Activated T-helper 1 cell treated with Interleukin-2 at 50 U/mL for 16 hours (primary cell): ENCODE data around the gene WWC1.

Experiments used
- DNase-seq: peaks from one replicate; pipeline ENCODE4 v3.0.0-alpha.2; 2020; ENCODE audit warnings: low read depth

The WWC1 gene

DNA sequence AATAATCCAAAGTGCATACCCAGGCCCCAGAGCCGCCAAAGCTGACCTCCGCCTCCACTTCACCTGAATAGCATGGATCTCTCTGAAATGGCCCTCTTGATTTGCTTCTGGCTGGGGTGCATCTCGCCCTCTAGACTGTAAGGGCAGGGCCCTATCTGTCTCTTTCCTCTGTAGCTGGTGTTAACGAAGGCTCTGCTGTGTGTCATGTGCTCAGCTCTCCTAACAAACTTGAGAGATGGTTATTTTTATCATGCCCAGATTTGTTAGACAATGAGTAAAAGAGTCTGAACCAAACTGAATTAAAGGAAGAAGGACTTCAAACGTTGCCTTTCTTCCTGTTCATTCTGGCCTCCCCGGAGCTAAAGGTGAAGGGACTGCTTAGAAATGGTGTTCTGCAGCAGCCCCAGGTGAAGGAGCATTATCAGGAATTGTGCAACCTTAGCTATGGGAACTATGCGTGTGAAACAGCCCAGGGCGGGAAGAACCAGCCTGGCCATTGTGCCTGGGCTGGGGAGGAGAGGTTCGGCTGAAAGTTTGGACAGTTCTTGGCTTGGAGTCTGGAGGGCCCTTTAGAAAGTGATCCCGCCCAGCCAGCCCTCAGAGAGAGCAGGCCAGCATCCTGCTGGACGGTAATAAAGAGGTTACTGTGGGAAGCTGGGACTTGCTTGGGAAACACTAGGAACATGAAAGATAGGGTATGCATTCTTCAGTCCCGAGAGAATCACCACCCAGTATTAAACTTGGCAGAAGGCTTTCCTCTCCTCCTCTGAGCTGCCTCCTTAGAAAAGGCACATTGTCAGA, 73.5 kb downstream of the WWC1 start:
- no peak for DNase-seq

DNA sequence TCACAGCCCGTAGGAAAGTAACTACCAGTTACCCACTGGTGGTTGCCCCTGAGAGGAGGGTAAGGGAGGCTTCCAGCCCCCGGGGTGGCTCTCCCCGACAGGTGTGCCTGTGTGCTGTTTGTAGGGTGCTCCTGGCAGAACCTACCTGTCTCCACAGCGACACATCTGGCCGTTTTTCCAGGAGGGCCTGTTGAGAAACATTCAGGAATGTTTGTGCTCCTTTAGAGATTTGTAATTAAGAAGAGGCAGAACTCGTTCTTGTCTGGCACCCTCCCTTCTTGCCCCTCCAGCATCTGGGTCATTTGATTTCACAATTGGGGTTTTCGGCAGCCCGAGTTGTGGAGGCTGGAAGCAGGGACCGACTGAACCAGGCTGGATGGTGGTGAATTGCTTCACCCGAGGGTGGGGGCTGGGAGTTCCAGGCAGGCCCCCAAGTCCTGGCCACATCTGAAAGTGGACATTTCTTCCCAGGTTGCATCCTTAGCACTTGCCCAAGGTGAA, 74.2 kb downstream of the WWC1 start:
- no peak for DNase-seq

DNA sequence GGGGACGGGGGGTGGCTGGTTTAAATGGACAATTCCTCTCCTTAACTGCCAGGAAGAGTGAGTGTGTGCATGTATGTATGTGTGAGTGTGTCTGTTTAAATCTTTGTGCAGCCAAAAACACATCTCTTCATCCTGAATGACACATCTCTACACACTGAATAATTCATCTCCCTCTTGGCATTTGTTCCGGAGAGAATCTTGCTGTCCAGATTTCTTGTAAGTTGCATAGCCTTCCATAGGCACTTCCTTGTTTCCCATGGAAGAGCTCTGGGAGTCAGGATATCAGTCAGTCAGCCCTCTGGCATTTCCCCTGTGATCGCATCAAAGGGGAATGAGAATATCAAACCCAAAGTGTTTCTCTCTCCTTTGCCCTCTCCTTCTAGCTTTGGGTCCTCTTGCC, 74.7 kb downstream of the WWC1 start:
- DNase-seq, result no peak

DNA sequence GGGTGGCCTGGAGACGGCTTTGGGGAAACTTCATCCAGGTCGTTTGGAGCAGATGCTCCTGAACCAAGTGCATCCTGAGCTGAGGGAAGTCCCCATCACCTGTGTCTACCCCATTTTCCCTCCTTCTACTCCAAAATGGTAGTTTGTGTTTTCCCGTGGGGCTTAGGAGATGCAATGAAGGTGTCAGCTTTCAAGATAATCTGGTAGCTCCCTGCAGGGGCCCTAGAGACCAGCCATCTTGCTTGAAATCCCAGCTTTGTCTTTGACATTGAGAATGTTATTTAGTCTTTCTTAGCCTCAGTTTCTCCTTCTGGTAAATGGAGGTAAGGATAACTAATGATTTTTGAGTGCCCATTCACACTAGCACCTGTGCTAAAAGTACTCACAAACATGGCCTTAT, 77.4 kb downstream of the WWC1 start:
- DNase-seq, result no peak

DNA sequence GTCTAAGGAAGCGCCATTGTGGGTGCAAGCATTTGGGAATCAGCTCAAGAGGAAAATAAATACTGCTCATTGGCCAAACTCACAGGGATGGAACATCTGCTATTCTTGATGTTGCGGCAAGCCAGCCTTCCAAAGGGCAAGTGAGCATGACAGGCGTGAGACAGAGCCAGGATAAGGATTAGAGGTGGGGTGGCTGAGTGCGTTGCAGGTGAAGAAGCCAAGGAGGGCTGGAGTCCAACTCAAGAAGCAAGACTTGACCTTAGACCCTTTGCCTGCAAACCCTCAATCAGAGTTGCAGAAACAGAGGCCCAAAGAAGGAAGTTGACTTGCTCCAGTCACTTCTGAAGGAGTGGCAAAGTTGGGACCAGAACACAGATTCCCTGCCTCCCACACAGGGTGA, 79.4 kb downstream of the WWC1 start:
- DNase-seq, result no peak

DNA sequence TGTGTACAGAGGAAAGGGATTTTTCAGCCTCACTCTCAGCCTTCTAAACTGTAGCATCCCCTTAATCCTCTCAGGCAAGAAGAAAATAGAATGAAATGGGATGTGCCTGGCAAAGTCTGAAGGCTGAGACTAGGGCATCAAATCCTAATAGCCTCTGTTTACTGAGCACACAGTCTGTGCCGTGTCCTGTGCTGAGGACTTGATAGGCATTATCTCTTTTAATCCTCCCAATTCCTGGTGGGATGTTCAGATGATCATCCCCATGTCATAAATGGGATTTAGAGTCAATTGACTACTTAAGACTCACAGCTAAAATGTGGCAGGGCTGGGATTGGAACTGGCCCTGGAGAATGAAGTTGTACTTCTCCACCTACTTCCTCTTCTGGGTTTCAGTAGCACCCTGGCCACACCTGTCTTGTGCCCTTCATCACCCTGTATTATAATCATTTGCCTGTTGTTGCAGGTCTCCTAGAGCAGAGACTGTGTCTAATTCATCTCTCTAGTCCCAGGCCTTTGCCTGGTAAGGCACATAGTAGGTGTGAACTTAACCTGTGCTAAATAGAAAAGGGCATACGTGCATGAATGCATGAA, 81.0 kb downstream of the WWC1 start:
- no peak for DNase-seq

DNA sequence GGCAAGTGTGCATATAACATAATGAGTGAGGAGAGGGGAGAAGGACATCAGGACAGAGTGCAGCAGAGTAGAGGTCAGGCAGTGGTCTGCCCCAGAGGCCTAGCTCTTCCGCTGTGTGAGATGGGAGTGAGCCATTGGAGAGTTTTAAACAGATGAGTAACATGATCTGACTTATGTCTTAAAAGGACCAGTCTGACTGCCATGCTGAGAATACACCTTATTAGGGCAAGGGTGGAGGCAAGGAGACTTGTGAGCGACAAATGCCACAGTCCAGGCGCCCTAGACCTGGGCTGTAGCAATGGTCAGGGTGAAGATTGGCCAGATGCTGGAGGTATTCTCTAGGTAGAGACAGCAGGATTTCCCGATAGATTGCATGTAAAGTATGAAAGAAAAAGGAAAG, 83.1 kb downstream of the WWC1 start:
- no peak for DNase-seq

DNA sequence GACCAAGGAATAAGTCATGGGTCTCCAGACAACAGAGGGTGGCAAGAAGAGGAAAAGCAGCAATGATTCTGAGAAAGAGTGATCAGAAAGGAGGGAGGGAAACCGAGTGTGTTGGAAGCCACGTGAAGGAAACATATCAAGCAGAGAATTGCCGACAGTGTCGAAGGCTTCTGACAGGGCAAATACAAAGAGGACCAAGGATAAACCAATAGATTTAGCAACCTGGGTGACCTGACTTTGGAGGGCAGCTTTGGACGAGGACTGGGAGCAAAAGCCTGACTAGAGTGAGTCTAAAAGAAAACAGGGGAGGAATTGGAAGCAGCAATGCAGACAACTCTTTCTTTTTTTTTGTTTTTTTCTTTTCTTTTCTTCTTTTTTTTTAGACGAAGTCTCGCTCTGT, 83.8 kb downstream of the WWC1 start:
- DNase-seq, result no peak

DNA sequence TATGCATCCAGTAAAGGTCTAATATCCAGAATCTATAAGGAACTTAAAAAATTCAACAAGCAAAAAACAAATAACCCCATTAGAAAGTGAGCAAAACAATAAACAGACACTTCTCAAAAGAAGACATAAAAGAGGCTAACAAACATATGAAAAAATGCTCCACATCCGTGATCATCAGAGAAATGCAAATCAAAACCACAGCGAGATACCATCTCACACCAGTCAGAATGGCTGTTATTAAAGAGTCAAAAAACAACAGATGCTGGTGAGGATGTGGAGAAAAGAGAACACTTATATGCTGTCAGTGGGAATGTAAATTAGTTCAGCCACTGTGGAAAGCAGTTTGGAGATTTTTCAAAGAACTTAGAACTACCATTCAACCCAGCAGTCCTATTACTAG, 86.1 kb downstream of the WWC1 start:
- DNase-seq, result no peak

DNA sequence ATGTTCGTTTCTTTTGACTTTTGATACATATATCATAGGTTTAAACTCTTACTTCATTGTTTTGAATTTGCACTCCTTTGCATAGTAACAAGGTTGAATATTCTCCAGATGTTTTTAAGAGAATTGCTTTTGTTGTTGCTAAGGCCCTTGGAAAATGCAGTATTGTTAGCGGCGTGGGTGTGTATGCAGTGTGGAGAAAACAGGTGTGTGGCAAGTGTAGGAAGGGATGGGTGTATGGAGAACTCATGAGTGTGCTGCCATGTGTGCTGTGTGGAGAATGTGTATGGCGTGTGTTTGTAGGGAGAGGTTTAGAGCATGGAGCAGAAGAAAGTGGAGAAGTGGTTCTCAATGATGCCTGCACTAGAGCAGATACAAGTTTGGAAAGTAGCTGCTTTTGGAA, 87.3 kb downstream of the WWC1 start:
- no peak for DNase-seq

DNA sequence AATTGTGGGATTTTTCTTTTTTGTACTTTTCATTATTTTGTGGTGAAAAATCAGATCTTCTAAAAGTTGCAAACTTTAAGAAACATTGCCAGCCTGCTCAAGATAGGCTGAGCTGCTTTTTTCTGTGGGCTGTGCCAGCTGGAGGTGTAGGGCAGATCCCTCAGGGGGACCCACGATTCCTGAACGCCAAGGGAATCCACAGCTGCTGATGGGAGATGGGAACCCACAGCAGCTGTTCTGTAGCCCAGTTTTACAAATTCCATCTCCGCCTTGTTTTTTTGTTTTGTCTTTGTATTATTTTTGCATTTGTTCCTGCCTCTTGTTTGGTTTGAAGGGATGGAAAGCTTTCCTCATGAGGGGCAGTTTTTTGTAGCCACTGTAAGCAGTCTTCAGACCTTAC, 91.0 kb downstream of the WWC1 start:
- no peak for DNase-seq

DNA sequence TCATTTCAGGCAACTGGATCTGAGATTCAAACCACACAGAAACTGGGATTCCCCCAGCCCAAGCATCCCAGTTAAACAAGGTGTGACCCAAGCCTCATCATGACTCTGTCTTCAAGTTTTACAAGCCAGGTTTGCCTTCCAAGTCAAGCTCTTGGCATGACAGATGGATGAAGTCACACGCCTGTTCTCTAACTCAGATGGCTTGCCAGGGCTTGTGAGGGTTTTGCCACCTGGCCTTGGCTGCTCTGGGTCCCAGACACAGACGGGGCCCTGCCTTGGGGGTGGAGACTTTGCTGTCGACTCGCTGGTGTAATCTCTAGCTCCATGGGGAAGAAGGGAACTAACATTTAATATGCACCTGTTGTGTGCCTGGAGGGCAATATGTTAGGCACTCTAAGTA, 99.0 kb downstream of the WWC1 start:
- DNase-seq, result no peak

DNA sequence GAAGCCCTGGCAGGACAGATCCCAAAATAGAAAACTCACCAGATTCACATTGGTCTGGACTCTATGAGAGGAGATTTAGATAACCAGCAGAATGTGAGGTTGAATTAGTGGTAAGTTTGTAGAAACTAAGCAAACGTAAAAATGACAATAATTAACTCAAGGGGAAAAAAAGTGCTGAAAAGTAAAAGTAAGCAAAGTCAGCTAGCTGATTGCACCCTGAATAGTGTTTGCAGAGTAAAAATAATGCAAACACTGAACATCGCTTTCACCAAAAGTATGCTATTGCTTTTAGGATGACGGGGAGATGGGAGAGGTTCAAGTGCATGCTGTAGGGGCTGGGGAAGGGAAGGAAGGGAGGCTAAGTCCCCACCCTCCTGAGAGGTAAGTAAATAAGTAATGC, 102.3 kb downstream of the WWC1 start:
- DNase-seq, result no peak

DNA sequence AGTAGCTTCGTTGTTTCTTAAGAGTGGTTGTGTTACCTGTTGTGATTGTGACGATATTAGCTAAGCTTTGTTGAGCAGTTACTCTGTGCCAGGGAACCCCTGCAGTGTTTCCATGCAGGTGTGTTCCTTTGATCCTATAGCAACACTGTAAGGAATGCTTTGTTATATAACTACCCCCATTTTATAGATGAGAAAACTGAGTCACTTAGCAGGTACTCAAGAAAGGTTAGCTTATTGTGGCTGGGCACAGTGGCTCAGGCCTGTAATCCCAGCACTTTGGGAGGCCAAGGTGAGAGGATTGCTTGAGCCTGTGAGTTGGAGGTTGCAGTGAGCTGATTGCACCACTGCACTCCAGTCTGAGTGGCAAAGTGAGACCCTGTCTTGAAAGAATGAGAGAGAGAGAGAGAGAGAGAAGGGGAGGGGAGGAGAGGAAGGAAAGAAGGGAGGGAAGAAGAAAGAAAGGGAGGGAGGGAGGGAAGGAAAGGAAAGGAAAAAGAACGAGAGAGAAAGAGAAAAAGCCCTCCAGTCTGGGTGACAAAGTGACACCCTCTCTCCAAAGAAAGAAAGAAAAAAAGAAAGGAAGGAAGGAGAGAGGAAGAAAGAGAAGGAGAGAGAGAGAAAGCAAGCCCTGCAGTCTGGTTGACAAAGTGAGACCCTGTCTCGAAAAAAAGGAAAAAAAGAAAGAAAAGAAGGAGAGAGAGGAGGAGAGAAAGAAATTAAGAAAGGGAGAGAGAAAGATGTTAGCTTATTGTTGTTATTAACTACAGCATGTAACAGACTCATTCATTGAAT, 109.2 kb downstream of the WWC1 start:
- DNase-seq, result no peak

DNA sequence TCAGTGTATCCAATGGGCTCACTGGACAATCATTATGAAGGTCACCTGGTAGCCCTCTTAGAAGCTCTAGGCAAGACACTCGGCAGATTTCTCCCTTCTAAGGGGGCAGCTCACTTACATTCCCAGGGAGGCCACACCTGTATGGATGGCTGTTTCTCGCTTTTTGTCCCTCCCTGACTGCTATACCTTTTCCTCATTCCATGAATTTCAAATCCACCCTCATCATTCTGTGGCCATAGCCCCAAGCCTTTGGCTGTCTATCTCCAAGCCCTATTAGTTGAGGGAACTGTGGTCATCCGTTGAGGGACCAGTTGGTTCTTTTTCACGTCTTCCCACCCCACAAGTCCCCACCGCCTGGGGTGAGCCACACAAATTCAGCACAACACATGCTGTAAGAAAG, 109.8 kb downstream of the WWC1 start:
- DNase-seq, result no peak

DNA sequence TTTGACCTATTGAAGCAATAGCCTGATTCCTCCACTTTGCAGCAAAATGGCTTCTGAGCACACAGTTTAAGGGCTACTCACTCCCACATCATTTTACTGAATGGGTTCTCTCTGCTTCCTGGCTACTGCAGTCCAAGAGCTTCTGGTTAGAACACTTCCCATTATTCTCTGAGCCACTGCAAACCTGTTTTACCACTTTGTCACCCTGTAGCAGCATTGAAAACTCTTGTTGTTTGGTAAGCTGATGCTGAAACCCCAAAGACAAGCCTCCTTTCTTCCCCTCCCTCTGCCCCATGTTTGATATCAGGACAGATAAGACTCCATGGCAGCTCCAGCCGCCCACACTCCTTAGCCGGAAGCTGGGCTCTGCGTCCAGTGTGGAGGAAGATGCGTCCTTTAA, 110.4 kb downstream of the WWC1 start:
- DNase-seq, result no peak

DNA sequence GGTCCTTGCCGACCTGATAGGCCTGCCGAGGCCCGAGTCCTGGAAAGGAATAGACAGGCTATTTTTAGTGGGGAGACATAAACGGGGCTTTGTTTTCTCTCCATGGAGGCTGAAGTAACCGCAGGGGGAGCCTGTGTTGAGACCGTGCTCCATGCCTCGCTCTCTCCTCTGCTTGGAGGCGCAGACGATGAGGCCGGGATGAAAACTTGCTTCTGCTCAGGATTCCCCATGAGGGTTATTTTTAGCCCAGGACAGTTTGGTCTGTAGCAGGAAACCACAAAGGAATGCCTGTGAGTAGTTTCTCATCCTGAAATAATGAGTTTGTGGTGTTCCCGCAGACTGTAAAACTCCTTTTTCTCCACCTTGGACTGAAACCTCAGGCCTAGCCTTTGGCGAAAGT, 112.9 kb downstream of the WWC1 start:
- DNase-seq, result no peak

DNA sequence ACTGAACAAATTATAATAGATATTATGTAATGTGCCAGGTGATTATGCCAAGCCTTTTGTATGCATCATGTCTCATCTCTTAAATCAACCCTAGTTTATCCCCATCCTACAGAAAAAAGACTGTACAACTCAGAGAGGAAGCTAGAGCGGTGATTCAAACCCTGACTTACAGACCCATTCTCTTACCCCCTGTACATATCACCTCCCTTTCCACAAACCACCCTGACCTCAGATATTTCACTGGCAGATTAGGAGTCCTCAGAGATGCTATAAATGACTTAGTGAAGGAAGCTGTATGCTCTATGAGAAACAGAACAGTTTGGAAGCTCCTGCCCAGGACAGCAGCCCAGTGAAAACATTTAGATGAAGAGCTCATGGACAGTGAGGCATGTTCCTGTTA, 115.8 kb downstream of the WWC1 start:
- DNase-seq, result no peak

DNA sequence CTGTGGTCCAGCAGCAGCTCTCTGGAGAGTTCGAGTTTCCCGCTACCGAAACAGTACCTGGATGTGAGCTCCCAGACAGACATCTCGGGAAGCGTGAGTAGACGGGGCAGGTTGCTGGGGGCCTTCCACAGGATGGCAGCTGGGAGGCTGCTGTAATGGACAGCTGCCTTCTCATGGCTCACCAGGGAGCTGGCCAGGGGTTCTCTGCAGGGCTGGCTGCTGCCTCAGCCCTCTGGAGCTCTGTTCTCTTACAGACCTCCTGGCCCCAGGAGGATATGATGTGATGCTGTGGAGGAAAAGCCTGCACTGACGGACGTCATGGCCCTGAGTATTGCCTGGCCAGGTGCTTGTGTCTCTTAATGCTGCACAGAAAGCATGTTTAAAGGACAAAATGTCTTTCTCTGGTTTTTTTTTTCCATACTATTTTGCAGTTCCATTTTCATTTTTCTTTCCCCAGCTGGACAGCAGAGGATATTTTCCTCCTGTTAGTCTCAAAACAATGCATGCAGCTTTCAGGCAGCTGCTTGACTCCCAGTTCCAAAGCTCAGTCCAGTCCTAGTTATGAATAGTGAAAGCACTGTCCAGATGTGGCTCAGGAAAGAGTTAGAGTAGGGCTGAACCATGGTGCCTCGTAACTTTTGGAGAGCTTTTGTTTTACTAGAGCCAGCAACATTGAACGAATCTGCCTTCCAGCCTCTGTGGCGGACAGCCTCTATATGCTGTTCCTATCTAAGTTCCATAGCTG, 117.3 kb downstream of the WWC1 start:
- no peak for DNase-seq

DNA sequence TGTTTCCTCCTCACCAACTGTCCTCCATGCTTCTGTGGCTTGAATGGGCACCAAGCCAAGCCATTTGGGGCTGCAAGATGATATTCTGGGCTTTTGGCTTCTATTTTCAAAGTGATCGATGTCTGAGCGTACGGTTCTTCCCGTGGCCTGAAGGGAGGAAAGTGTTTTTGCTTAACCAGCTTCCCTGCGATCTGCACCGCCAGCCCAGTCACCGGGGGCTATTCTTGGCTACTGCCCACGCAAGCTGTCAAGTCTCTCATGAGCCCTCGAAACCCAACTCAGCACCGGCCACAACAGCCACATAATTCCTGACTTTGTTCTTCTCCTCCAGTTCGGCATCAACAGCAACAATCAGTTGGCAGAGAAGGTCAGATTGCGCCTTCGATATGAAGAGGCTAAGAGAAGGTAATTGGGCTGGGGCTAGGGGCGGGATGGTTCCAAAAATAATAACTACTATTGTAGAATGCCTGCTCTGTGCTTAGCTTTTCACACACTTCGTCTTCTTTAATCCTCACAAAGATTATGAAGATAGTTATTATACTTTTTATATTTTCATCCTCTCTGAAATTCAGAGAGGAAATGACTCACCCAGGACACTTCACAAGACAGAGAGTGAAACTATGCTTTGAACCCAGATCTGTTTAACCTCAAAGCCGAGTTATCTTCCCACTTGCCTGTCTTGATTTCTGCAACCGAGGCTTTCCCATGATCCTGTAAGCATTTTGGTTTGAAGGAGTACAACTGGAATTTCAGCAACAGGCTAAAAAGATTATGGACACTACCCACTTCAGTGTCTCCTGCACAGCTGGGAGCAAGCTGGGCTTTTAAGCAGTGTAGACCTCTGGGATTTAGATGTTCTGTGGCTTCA, 118.4 kb downstream of the WWC1 start:
- DNase-seq, result no peak

DNA sequence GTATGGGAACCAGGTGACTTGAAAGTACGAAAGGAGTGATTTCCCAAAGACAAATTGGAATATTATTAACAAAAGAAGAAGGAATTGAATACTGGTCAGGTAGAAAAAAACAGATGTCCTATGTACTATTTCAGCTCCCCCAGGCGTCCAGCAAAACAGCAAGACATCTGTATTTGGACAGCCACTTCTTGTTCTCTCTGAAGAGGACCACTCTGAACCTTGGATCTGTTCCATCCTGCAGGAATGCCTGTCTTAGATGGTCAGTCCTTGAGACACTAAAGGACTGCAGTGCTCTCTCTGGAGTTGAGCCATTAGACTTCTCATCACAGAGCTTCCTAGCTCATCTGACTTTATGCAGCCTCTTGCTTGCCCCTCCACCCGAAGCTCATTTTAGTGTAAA, 120.4 kb downstream of the WWC1 start:
- no peak for DNase-seq
